Vagina (tissue), 2 donors: ENCODE data around the gene MYOD1.

ENCODE experiments used
- POLR2AphosphoS5 ChIP-seq, 2 donors: sonication (generic); formaldehyde crosslinking; IDR thresholded peaks; one replicate each; pipeline ENCODE4 v1.9.0; 2017; ENCODE audit warnings: antibody characterized with exemption in 2 of 2, mild to moderate bottlenecking in 2 of 2, low read depth in 1 of 2; ENCODE audit not compliant: insufficient read depth in 1 of 2
- TF ChIP-seq, protein P1 (sequence below), 3 experiments: fragments of 450-650 bp in 2 of 3; fragments of 200-600 bp in 1 of 3; sonication (generic) in 1 of 3; IDR thresholded peaks; one replicate each; pipeline ENCODE4 v1.5.1; 2017 to 2019; ENCODE audit warnings: antibody characterized with exemption in 3 of 3, mild to moderate bottlenecking in 2 of 3, moderate library complexity in 2 of 3

DNA sequence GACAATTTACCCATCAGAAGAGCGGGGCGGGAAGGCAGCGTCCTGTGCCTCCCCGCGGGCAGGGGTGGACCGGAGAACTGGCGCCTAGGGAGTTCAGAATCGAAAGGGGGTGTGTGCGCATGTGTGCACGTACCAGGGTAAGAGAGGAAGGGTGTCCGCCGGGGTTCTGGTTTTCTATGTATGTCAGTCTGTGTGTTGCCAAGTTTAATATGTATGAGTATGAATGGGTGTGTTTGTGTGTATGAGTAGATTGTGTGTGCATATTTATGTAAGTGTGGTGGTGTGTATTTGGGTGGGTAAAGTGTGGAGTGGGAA is 17.2 kb downstream of the MYOD1 start:
- TF ChIP-seq, protein P1, sequence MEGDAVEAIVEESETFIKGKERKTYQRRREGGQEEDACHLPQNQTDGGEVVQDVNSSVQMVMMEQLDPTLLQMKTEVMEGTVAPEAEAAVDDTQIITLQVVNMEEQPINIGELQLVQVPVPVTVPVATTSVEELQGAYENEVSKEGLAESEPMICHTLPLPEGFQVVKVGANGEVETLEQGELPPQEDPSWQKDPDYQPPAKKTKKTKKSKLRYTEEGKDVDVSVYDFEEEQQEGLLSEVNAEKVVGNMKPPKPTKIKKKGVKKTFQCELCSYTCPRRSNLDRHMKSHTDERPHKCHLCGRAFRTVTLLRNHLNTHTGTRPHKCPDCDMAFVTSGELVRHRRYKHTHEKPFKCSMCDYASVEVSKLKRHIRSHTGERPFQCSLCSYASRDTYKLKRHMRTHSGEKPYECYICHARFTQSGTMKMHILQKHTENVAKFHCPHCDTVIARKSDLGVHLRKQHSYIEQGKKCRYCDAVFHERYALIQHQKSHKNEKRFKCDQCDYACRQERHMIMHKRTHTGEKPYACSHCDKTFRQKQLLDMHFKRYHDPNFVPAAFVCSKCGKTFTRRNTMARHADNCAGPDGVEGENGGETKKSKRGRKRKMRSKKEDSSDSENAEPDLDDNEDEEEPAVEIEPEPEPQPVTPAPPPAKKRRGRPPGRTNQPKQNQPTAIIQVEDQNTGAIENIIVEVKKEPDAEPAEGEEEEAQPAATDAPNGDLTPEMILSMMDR (IDR thresholded peaks at IDR 0.05), result no peak
- no peak for TF ChIP-seq POLR2AphosphoS5 (IDR thresholded peaks at IDR 0.05; ENCODE audit: insufficient read depth in 1 of 2, low read depth in 1 of 2)
